H9 (cell line): ENCODE data around the gene PLD4. TPM values are rescaled to one million over a fixed set of nuclear protein-coding genes. Genes with fewer than 3 reads are reported as not detected.

Experiments used
- DNase-seq: peaks from one replicate; pipeline ENCODE4 v3.0.0-alpha.2; 2017
- H2AFZ ChIP-seq: one replicate; pipeline ENCODE4 v1.6.1; 2013; ENCODE audit warnings: mild to moderate bottlenecking, low read length, control low read depth, moderate library complexity
- H2AK5ac ChIP-seq: 2 replicates; pipeline ENCODE4 v1.6.1; 2013; ENCODE audit warnings: low read length, control low read depth, mixed read lengths; ENCODE audit not compliant: insufficient read length
- H2BK120ac ChIP-seq: one replicate; pipeline ENCODE4 v1.6.1; 2013; ENCODE audit warnings: low read depth, mild to moderate bottlenecking, low read length, control low read depth, inconsistent platforms; ENCODE audit not compliant: poor library complexity, severe bottlenecking
- H2BK12ac ChIP-seq: 2 replicates; pipeline ENCODE4 v1.6.1; 2013; ENCODE audit warnings: low read length, control low read depth, mixed read lengths, low read depth; ENCODE audit not compliant: insufficient read length
- H2BK15ac ChIP-seq: 2 replicates; pipeline ENCODE4 v1.6.1; 2013; ENCODE audit warnings: low read depth, low read length, control low read depth
- H2BK20ac ChIP-seq: one replicate; pipeline ENCODE4 v1.6.1; 2013; ENCODE audit warnings: low read depth, mild to moderate bottlenecking, low read length, control low read depth, inconsistent platforms; ENCODE audit not compliant: poor library complexity, severe bottlenecking
- H2BK5ac ChIP-seq: 2 replicates; pipeline ENCODE4 v1.6.1; 2013; ENCODE audit warnings: low read length, control low read depth, mixed read lengths; ENCODE audit not compliant: insufficient read length
- H3K14ac ChIP-seq: 2 replicates; pipeline ENCODE4 v1.6.1; 2013; ENCODE audit warnings: low read length, control low read depth; ENCODE audit not compliant: insufficient read depth
- H3K18ac ChIP-seq: 2 replicates; pipeline ENCODE4 v1.6.1; 2013; ENCODE audit warnings: low read depth, mild to moderate bottlenecking, mixed read lengths, low read length, control low read depth; ENCODE audit not compliant: insufficient read length
- H3K23ac ChIP-seq: 2 replicates; pipeline ENCODE4 v1.6.1; 2013; ENCODE audit warnings: low read length, control low read depth, mixed read lengths, low read depth; ENCODE audit not compliant: insufficient read length
- H3K23me2 ChIP-seq: 2 replicates; pipeline ENCODE4 v1.6.1; 2013; ENCODE audit warnings: low read depth, mild to moderate bottlenecking, mixed read lengths, low read length, control low read depth; ENCODE audit not compliant: insufficient read length, poor library complexity, severe bottlenecking
- H3K27ac ChIP-seq: 2 replicates; pipeline ENCODE4 v1.5.1; 2013; ENCODE audit warnings: low read length, control low read depth, mixed read lengths, low read depth; ENCODE audit not compliant: insufficient read length
- H3K27me3 ChIP-seq: 2 replicates; pipeline ENCODE4 v1.6.1; 2013; ENCODE audit warnings: low read length, control low read depth, inconsistent platforms; ENCODE audit not compliant: insufficient read depth
- H3K4ac ChIP-seq: 2 replicates; pipeline ENCODE4 v1.6.1; 2013; ENCODE audit warnings: low read depth, mild to moderate bottlenecking, control low read depth, inconsistent platforms, low read length, moderate library complexity
- H3K4me1 ChIP-seq: 2 replicates; pipeline ENCODE4 v1.6.1; 2013; ENCODE audit warnings: low read length, control low read depth, inconsistent platforms; ENCODE audit not compliant: insufficient read depth
- H3K4me2 ChIP-seq: 2 replicates; pipeline ENCODE4 v1.6.1; 2013; ENCODE audit warnings: low read length, control low read depth, mixed read lengths; ENCODE audit not compliant: insufficient read length, insufficient read depth
- H3K56ac ChIP-seq: 2 replicates; pipeline ENCODE4 v1.6.1; 2013; ENCODE audit warnings: low read depth, mild to moderate bottlenecking, mixed read lengths, low read length, control low read depth; ENCODE audit not compliant: insufficient read length
- H3K79me1 ChIP-seq: 2 replicates; pipeline ENCODE4 v1.6.1; 2013; ENCODE audit warnings: low read depth, mild to moderate bottlenecking, moderate library complexity, low read length, control low read depth, inconsistent platforms; ENCODE audit not compliant: insufficient read depth, poor library complexity, severe bottlenecking
- H3K79me2 ChIP-seq: 2 replicates; pipeline ENCODE4 v1.6.1; 2013; ENCODE audit warnings: low read length, control low read depth, inconsistent platforms; ENCODE audit not compliant: insufficient read depth
- H3K9ac ChIP-seq: 2 replicates; pipeline ENCODE4 v1.6.1; 2013; ENCODE audit warnings: low read length, control low read depth, mixed read lengths; ENCODE audit not compliant: insufficient read length; ENCODE audit errors: extremely low read depth
- H3K9me3 ChIP-seq: one replicate; pipeline ENCODE4 v1.6.1; 2013; ENCODE audit warnings: low read depth, low read length, inconsistent platforms; ENCODE audit not compliant: control insufficient read depth
- H3T11ph ChIP-seq: one replicate; pipeline ENCODE4 v1.6.1; 2013; ENCODE audit warnings: mild to moderate bottlenecking, low read length, control low read depth, inconsistent platforms
- H4K20me1 ChIP-seq: one replicate; pipeline ENCODE4 v1.6.1; 2013; ENCODE audit not compliant: control insufficient read depth, insufficient read length, insufficient read depth
- H4K5ac ChIP-seq: 2 replicates; pipeline ENCODE4 v1.6.1; 2013; ENCODE audit warnings: low read depth, mild to moderate bottlenecking, mixed read lengths, low read length, control low read depth; ENCODE audit not compliant: insufficient read length
- H4K8ac ChIP-seq: replicated peaks from 2 replicates; pipeline ENCODE4 v1.6.1; 2013; ENCODE audit warnings: low read length, control low read depth, mixed read lengths, low read depth; ENCODE audit not compliant: insufficient read length
- H4K91ac ChIP-seq: 2 replicates; pipeline ENCODE4 v1.6.1; 2013; ENCODE audit warnings: low read depth, mild to moderate bottlenecking, moderate library complexity, mixed read lengths, low read length, control low read depth; ENCODE audit not compliant: insufficient read length
- H3K27ac Mint-ChIP-seq, 3 experiments: 2 replicates in 2 of 3; 3 replicates in 1 of 3; pipeline ENCODE4 v1.8.0; 2020 to 2021; ENCODE audit warnings: mixed read lengths in 3 of 3, mild to moderate bottlenecking in 1 of 3, moderate library complexity in 1 of 3
- H3K27me3 Mint-ChIP-seq: 2 replicates; pipeline ENCODE4 v1.8.0; 2021; ENCODE audit warnings: low read depth, mild to moderate bottlenecking, moderate library complexity, mixed read lengths
- H3K36me3 Mint-ChIP-seq, 3 experiments: 2 replicates in 2 of 3; 3 replicates in 1 of 3; pipeline ENCODE4 v1.8.0; 2020 to 2021; ENCODE audit warnings: low read depth in 3 of 3, mixed read lengths in 3 of 3; ENCODE audit not compliant: insufficient read depth in 1 of 3
- H3K4me1 Mint-ChIP-seq, 2 experiments: 2 replicates each; pipeline ENCODE4 v1.8.0; 2020; ENCODE audit warnings: mixed read lengths in 2 of 2
- H3K4me3 Mint-ChIP-seq, 2 experiments: 2 replicates in 1 of 2; 3 replicates in 1 of 2; pipeline ENCODE4 v1.8.0; 2020 to 2021; ENCODE audit warnings: mild to moderate bottlenecking in 2 of 2, mixed read lengths in 2 of 2, moderate library complexity in 1 of 2
- H3K9me3 Mint-ChIP-seq, 2 experiments: 2 replicates in 1 of 2; 3 replicates in 1 of 2; pipeline ENCODE4 v1.8.0; 2020; ENCODE audit warnings: mild to moderate bottlenecking in 2 of 2, mixed read lengths in 2 of 2, moderate library complexity in 1 of 2
- CTCF ChIP-seq: fragments of 200-600 bp; sonication (generic); conservative IDR thresholded peaks from 3 replicates; pipeline ENCODE4 v1.8.0; 2021; ENCODE audit warnings: antibody characterized with exemption, mild to moderate bottlenecking
- WGBS: extraction: QIAGEN DNeasy Blood & Tissue Kit; methylation state at CpG from one replicate; pipeline ENCODE4 v1.1.7; 2013; ENCODE audit warnings: missing lambda C conversion rate, low lambda C conversion rate, mixed read lengths; ENCODE audit not compliant: insufficient read length; ENCODE audit errors: extremely low coverage; 5-methylcytosine and 5-hydroxymethylcytosine counted together
- total RNA-seq: library from RNA; stranded (reverse); gene quantifications from 2 replicates; pipeline ENCODE4 v1.2.1, GENCODE V29; 2021

Gene PLD4
- total RNA-seq, 1 experiment from 2014 or later: not detected

- no peak overlapping the region for H4K5ac ChIP-seq
- H3K9me3 Mint-ChIP-seq: no peaks in the 10 kb centered on the region; a peak in 2 of 5 replicates
- H2BK5ac ChIP-seq: no peak overlapping the region
- peaks cover 3% of the 10 kb centered on the region; the same call in 1 of the 2 replicates for H3K79me2 ChIP-seq
- H3K4ac ChIP-seq: no peak overlapping the region
- H3K9ac ChIP-seq: no peak overlapping the region
- H3K18ac ChIP-seq: no peak overlapping the region
- H3K27ac ChIP-seq: no peak overlapping the region
- no CpG with 5 or more reads among the region's 13 CpGs for WGBS
- no peak overlapping the region for H2BK12ac ChIP-seq
- H3K79me1 ChIP-seq: no peaks in the 10 kb centered on the region
- H2AK5ac ChIP-seq: no peak overlapping the region
- no peak overlapping the region for H3K4me3 Mint-ChIP-seq
- no peak overlapping the region for H3T11ph ChIP-seq
- no peaks in the 10 kb centered on the region for H3K27me3 ChIP-seq
- DNase-seq: no peak
- no peaks in the 10 kb centered on the region for H3K27me3 Mint-ChIP-seq
- H3K23ac ChIP-seq: no peak overlapping the region
- H3K23me2 ChIP-seq: peaks cover 4% of the 10 kb centered on the region
- no peak overlapping the region for H3K4me2 ChIP-seq
- no peak overlapping the region for H4K8ac ChIP-seq
- H2BK120ac ChIP-seq: no peak overlapping the region
- no peak overlapping the region; a peak in 1 of 7 replicates for H3K27ac Mint-ChIP-seq
- no peak for TF ChIP-seq CTCF
- H4K20me1 ChIP-seq: no peaks in the 10 kb centered on the region
- H3K14ac ChIP-seq: no peak overlapping the region
- H4K91ac ChIP-seq: no peak overlapping the region
- H2AFZ ChIP-seq: no peak overlapping the region
- H3K4me1 Mint-ChIP-seq: peaks cover 10 to 26% of the 10 kb centered on the region in 2 experiments
- H3K36me3 Mint-ChIP-seq: peaks cover 0 to 8% (median 6%) of the 10 kb centered on the region in 3 experiments; a peak in 5 of 7 replicates
- no peak overlapping the region for H3K56ac ChIP-seq
- no peaks in the 10 kb centered on the region; the same call in 1 of the 2 replicates for H3K4me1 ChIP-seq
- no peaks in the 10 kb centered on the region for H3K9me3 ChIP-seq
- H2BK15ac ChIP-seq: no peak overlapping the region
- H2BK20ac ChIP-seq: no peak overlapping the region
Measured at GRCh38 chr14:104875412-104875751, 49.3 kb upstream of the PLD4 start.
